Trophoblast cell (in vitro differentiated cells and primary cell): ENCODE results near the gene ARID3A.

Experiments used
- DNase-seq, 2 donors: peaks; one replicate each; pipeline ENCODE4 v3.0.0-alpha.2; 2016
- H2AFZ ChIP-seq: 2 replicates; pipeline ENCODE4 v1.6.1; 2013; ENCODE audit warnings: low read length, moderate library complexity, mild to moderate bottlenecking; ENCODE audit not compliant: insufficient read depth, poor library complexity
- H2AK5ac ChIP-seq: 2 replicates; pipeline ENCODE4 v1.6.1; 2013; ENCODE audit warnings: mild to moderate bottlenecking, low read length
- H2BK120ac ChIP-seq: 2 replicates; pipeline ENCODE4 v1.6.1; 2013; ENCODE audit warnings: low read length, mild to moderate bottlenecking, moderate library complexity; ENCODE audit not compliant: insufficient read depth, poor library complexity
- H2BK12ac ChIP-seq: 2 replicates; pipeline ENCODE4 v1.6.1; 2013; ENCODE audit warnings: mild to moderate bottlenecking, low read length, moderate library complexity
- H2BK5ac ChIP-seq: 2 replicates; pipeline ENCODE4 v1.6.1; 2013; ENCODE audit warnings: low read length, low read depth, moderate library complexity, mild to moderate bottlenecking; ENCODE audit not compliant: poor library complexity
- H3K14ac ChIP-seq: 2 replicates; pipeline ENCODE4 v1.6.1; 2013; ENCODE audit warnings: mild to moderate bottlenecking, low read length
- H3K18ac ChIP-seq: 2 replicates; pipeline ENCODE4 v1.6.1; 2013; ENCODE audit warnings: mild to moderate bottlenecking, low read length
- H3K23ac ChIP-seq: 2 replicates; pipeline ENCODE4 v1.6.1; 2013; ENCODE audit warnings: low read length
- H3K27ac ChIP-seq: 2 replicates; pipeline ENCODE4 v1.5.1; 2013; ENCODE audit warnings: low read depth, mild to moderate bottlenecking, inconsistent platforms, low read length, moderate library complexity
- H3K27me3 ChIP-seq: 2 replicates; pipeline ENCODE4 v1.6.1; 2013; ENCODE audit warnings: inconsistent platforms, mild to moderate bottlenecking, low read length, moderate library complexity; ENCODE audit not compliant: insufficient read depth
- H3K36me3 ChIP-seq, 2 experiments: 1 replicate in 1 of 2; 2 replicates in 1 of 2; pipeline ENCODE4 v1.6.1; 2013; ENCODE audit warnings: low read length in 2 of 2, mild to moderate bottlenecking in 2 of 2, moderate library complexity in 1 of 2; ENCODE audit not compliant: insufficient read depth in 2 of 2, control insufficient read depth in 1 of 2
- H3K4ac ChIP-seq: 2 replicates; pipeline ENCODE4 v1.6.1; 2013; ENCODE audit warnings: low read depth, mild to moderate bottlenecking, low read length, moderate library complexity
- H3K4me1 ChIP-seq, 2 experiments: 1 replicate in 1 of 2; 2 replicates in 1 of 2; pipeline ENCODE4 v1.6.1; 2013; ENCODE audit warnings: low read length in 2 of 2, mild to moderate bottlenecking in 2 of 2, moderate library complexity in 1 of 2; ENCODE audit not compliant: insufficient read depth in 2 of 2, control insufficient read depth in 1 of 2
- H3K4me2 ChIP-seq: 2 replicates; pipeline ENCODE4 v1.6.1; 2013; ENCODE audit warnings: inconsistent platforms, mild to moderate bottlenecking, low read length, moderate library complexity
- H3K4me3 ChIP-seq: 2 replicates; pipeline ENCODE4 v1.5.1; 2013; ENCODE audit warnings: mild to moderate bottlenecking, low read depth, low read length, inconsistent platforms
- H3K79me1 ChIP-seq: one replicate; pipeline ENCODE4 v1.6.1; 2013; ENCODE audit warnings: low read length
- H3K79me2 ChIP-seq: 2 replicates; pipeline ENCODE4 v1.6.1; 2013; ENCODE audit warnings: low read length, mild to moderate bottlenecking; ENCODE audit not compliant: control insufficient read depth, insufficient read depth, poor library complexity
- H3K9ac ChIP-seq: 2 replicates; pipeline ENCODE4 v1.6.1; 2013; ENCODE audit warnings: mild to moderate bottlenecking, low read length
- H3K9me3 ChIP-seq: 2 replicates; pipeline ENCODE4 v1.6.1; 2013; ENCODE audit warnings: low read depth, mild to moderate bottlenecking, control low read depth, inconsistent platforms, low read length; ENCODE audit not compliant: insufficient read depth
- H4K12ac ChIP-seq: 2 replicates; pipeline ENCODE4 v1.6.1; 2013; ENCODE audit warnings: low read depth, mild to moderate bottlenecking, low read length, moderate library complexity
- H4K8ac ChIP-seq: 2 replicates; pipeline ENCODE4 v1.6.1; 2013; ENCODE audit warnings: low read depth, mild to moderate bottlenecking, low read length, moderate library complexity
- H4K91ac ChIP-seq: one replicate; pipeline ENCODE4 v1.6.1; 2013; ENCODE audit warnings: low read depth, mild to moderate bottlenecking, low read length, moderate library complexity
- WGBS: extraction: QIAGEN DNeasy Blood & Tissue Kit; methylation state at CpG from one replicate; pipeline ENCODE4 v1.1.7; 2013; ENCODE audit warnings: missing lambda C conversion rate; ENCODE audit not compliant: insufficient read length, insufficient coverage; ENCODE audit errors: extremely low coverage; 5-methylcytosine and 5-hydroxymethylcytosine counted together

Gene ARID3A

GRCh38 chr19:1017115-1017905, 91.5 kb downstream of the ARID3A start:
- no peak overlapping the region for H3K23ac ChIP-seq
- peaks cover 48% of the 10 kb centered on the region for H3K79me2 ChIP-seq
- H3K4ac ChIP-seq = peak overlapping the region; percentile 44
- H3K36me3 ChIP-seq = peaks cover 27 to 44% of the 10 kb centered on the region in 2 experiments
- no peaks in the 10 kb centered on the region for H3K9me3 ChIP-seq
- peak overlapping the region; percentile 54 for H3K18ac ChIP-seq
- H2AK5ac ChIP-seq = peak overlapping the region; percentile 24
- peaks cover 9% of the 10 kb centered on the region for H3K79me1 ChIP-seq
- peak overlapping the region; percentile 14 for H3K4me2 ChIP-seq
- H2BK5ac ChIP-seq = no peak overlapping the region
- H3K27ac ChIP-seq = peak overlapping the region; percentile 24
- peak overlapping the region; percentile 47 for H4K8ac ChIP-seq
- peak overlapping the region; percentile 15 for H2BK12ac ChIP-seq
- no CpG with 5 or more reads among the region's 24 CpGs for WGBS
- H4K91ac ChIP-seq = peak overlapping the region; percentile 37
- peak overlapping the region; percentile 15 for H4K12ac ChIP-seq
- H3K4me1 ChIP-seq = peaks cover 28 to 41% of the 10 kb centered on the region in 2 experiments
- H3K4me3 ChIP-seq = no peak overlapping the region
- H2AFZ ChIP-seq = peak overlapping the region; percentile 8
- DNase-seq = no peak
- H3K27me3 ChIP-seq = no peaks in the 10 kb centered on the region
- H3K9ac ChIP-seq = no peak overlapping the region
- H3K14ac ChIP-seq = peak overlapping the region; percentile 12
- H2BK120ac ChIP-seq = no peak overlapping the region

DNA sequence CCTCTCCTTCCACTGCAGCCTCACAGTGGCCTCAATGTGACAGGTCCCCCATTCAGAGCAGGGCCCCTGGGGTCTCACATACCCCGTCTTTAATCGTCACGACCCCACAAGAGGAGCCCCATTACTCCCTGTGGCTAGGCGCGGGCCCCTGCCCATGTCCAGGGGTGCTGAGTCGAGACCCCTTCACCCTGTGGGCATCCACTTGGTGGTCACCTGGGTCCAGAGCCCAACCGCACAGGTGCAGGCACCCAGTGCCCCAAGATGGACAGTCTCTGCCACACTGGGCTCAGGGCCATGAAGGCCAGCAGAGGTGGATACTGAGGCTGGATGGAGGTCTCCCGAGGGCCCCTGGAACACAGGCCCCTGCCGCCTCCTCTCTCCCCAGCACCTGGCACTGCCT, 92.1 kb downstream of the ARID3A start:
- H3K9me3 ChIP-seq = no peaks in the 10 kb centered on the region
- H2AFZ ChIP-seq = peak overlapping the region; percentile 8
- no peak overlapping the region for H4K8ac ChIP-seq
- peak overlapping the region; percentile 44 for H3K4ac ChIP-seq
- no peak overlapping the region for H2BK12ac ChIP-seq
- peaks cover 22 to 39% of the 10 kb centered on the region in 2 experiments for H3K36me3 ChIP-seq
- H4K12ac ChIP-seq = no peak overlapping the region
- peaks cover 28 to 41% of the 10 kb centered on the region in 2 experiments for H3K4me1 ChIP-seq
- H2BK120ac ChIP-seq = no peak overlapping the region
- H3K79me2 ChIP-seq = peaks cover 48% of the 10 kb centered on the region
- no peak for DNase-seq
- no peak overlapping the region for H3K23ac ChIP-seq
- peaks cover 9% of the 10 kb centered on the region for H3K79me1 ChIP-seq
- no peaks in the 10 kb centered on the region for H3K27me3 ChIP-seq
- no peak overlapping the region for H3K4me2 ChIP-seq
- no peak overlapping the region for H3K18ac ChIP-seq
- no peak overlapping the region for H2BK5ac ChIP-seq
- H3K27ac ChIP-seq = no peak overlapping the region
- WGBS = no CpG with 5 or more reads among the region's 9 CpGs
- no peak overlapping the region for H3K4me3 ChIP-seq
- H3K14ac ChIP-seq = no peak overlapping the region
- H3K9ac ChIP-seq = no peak overlapping the region
- no peak overlapping the region for H2AK5ac ChIP-seq
- H4K91ac ChIP-seq = no peak overlapping the region

DNA sequence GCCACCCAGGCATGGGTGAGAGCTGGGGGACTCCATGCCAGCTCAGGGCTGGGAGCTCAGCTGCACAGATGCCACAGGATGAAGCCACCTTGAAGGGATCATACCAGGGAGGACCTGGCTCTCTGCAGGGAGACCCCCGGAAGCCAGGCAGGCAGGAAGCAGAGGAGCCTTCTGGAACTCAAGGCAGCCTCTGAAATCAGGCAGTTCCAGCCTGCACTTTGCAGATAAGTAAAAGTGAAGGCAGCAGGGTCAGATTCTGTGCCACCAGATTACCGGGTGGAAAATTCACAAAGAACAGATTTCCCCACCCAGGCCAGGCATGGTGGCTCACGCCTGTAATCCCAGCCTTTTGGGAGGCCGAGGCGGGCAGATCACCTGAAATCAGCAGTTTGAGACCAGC, 92.6 kb downstream of the ARID3A start:
- H2BK120ac ChIP-seq = no peak overlapping the region
- no peak overlapping the region for H2BK12ac ChIP-seq
- peaks cover 9% of the 10 kb centered on the region for H3K79me1 ChIP-seq
- no peak overlapping the region for H3K23ac ChIP-seq
- H2BK5ac ChIP-seq = no peak overlapping the region
- H3K9me3 ChIP-seq = no peaks in the 10 kb centered on the region
- no peak overlapping the region for H3K4me2 ChIP-seq
- DNase-seq = no peak
- no peak overlapping the region for H3K27ac ChIP-seq
- H3K18ac ChIP-seq = no peak overlapping the region
- no peak overlapping the region for H4K91ac ChIP-seq
- peak overlapping the region; percentile 44 for H3K4ac ChIP-seq
- no peak overlapping the region for H4K12ac ChIP-seq
- H2AFZ ChIP-seq = no peak overlapping the region
- no peak overlapping the region for H2AK5ac ChIP-seq
- H3K14ac ChIP-seq = no peak overlapping the region
- H3K4me3 ChIP-seq = no peak overlapping the region
- peaks cover 17 to 34% of the 10 kb centered on the region in 2 experiments for H3K36me3 ChIP-seq
- no peak overlapping the region for H4K8ac ChIP-seq
- no peaks in the 10 kb centered on the region for H3K27me3 ChIP-seq
- peaks cover 28 to 41% of the 10 kb centered on the region in 2 experiments for H3K4me1 ChIP-seq
- H3K79me2 ChIP-seq = peaks cover 48% of the 10 kb centered on the region
- no CpG with 5 or more reads among the region's 5 CpGs for WGBS
- no peak overlapping the region for H3K9ac ChIP-seq

DNA sequence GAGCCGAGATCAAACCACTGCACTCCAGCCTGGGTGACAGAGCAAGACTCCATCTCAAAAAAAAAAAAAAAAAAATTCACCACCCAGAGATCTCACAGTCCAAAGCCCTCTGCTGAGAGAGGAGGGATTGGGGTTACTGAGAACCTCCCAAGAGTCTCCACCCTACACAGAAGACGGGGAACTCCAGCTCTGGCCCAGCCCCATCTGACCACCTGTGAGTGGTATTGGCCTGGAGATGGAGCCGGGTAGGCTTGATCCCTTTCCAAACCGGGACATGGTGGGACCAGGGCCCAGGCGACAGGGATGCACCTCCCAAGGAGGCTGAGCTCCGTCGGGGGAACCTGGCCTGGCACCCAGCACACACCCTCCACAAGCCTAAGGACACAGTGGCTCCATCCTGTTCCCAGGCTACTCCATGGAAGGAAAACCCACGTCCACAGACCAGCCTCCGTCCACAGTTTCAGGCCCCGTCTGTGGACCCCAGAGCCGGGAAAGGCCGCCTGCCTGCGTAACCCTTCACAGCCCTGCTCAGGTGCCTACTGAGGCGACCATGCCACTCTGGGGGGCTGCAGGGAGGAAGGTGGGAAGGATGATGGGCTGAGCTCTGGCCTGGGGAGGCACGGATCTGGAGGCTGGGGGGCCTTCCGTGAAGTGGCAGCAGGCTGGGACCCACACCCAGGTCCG, 93.2 kb downstream of the ARID3A start:
- Histone ChIP-seq H3K4me3 (no peak overlapping the region), H3K9ac (no peak overlapping the region), H3K4me1 (peaks cover 28 to 41% of the 10 kb centered on the region in 2 experiments), H2AFZ (no peak overlapping the region), H3K14ac (no peak overlapping the region), H4K91ac (no peak overlapping the region), H3K4me2 (peak overlapping the region; percentile 6), H3K27me3 (no peaks in the 10 kb centered on the region), H3K18ac (no peak overlapping the region), H2AK5ac (no peak overlapping the region), H3K27ac (no peak overlapping the region), H3K9me3 (no peaks in the 10 kb centered on the region), H3K23ac (no peak overlapping the region), H3K79me1 (peaks cover 9% of the 10 kb centered on the region), H2BK12ac (no peak overlapping the region), H2BK5ac (no peak overlapping the region), H3K36me3 (peaks cover 10 to 28% of the 10 kb centered on the region in 2 experiments), H4K8ac (no peak overlapping the region), H3K79me2 (peaks cover 48% of the 10 kb centered on the region), H3K4ac (peak overlapping the region; percentile 94), H4K12ac (no peak overlapping the region), H2BK120ac (no peak overlapping the region)
- DNase-seq = no peak
- no CpG with 5 or more reads among the region's 17 CpGs for WGBS
